GM12891 (cell line): ENCODE results near the gene RPL28.

Experiments used
- PAX5 ChIP-seq: IDR thresholded peaks from 2 replicates; pipeline ENCODE4 v1.6.1; 2011; ENCODE audit warnings: low read length, moderate library complexity, mild to moderate bottlenecking; ENCODE audit not compliant: insufficient read depth, severe bottlenecking
- POLR2A ChIP-seq: IDR thresholded peaks from 2 replicates; pipeline ENCODE4 v1.6.1; 2011; ENCODE audit warnings: low read depth, low read length, control low read depth
- POLR2AphosphoS5 ChIP-seq: IDR thresholded peaks from 2 replicates; pipeline ENCODE4 v1.6.1; 2011; ENCODE audit warnings: low read depth, low read length, control low read depth

- TF ChIP-seq POLR2A (peak; percentile 59), POLR2AphosphoS5 (no peak; the same call in none of the 2 replicates), PAX5 (no peak)
Observed at GRCh38 chr19:55389386-55390317, 3.9 kb downstream of the RPL28 start.
